Cerebellar nuclear complex (tissue), 1 donor: ENCODE data around the gene FGF23.

ENCODE experiments used
- DNase-seq, 2 experiments: peaks; one replicate each; lab custom pipeline; 2025; lab: John Stamatoyannopoulos, UW

The FGF23 gene

GRCh38 chr12:4383304-4383865 lies 3.9 kb upstream of the FGF23 start:
- DNase-seq, result no peak

GRCh38 chr12:4380332-4380731 lies 820 bp upstream of the FGF23 start:
- DNase-seq, result no peak

GRCh38 chr12:4378772-4379171 lies 740 bp downstream of the FGF23 start:
- DNase-seq, result no peak

- no peak for DNase-seq
Measured at GRCh38 chr12:4375449-4375848, 4.1 kb downstream of the FGF23 start.

GRCh38 chr12:4372653-4373052 lies 6.9 kb downstream of the FGF23 start:
- no peak for DNase-seq

- no peak for DNase-seq
Measured at GRCh38 chr12:4370265-4370664, 9.2 kb downstream of the FGF23 start.

GRCh38 chr12:4369548-4369947 lies 10.0 kb downstream of the FGF23 start:
- no peak for DNase-seq

- no peak for DNase-seq
Measured at GRCh38 chr12:4366090-4366489, 13.4 kb downstream of the FGF23 start.

GRCh38 chr12:4356041-4356327 lies 23.5 kb downstream of the FGF23 start:
- no peak for DNase-seq

GRCh38 chr12:4355156-4356040 lies 24.1 kb downstream of the FGF23 start:
- no peak for DNase-seq

- no peak for DNase-seq
Measured at GRCh38 chr12:4353785-4354208, 25.7 kb downstream of the FGF23 start.

- DNase-seq, result no peak
Measured at GRCh38 chr12:4346931-4347330, 32.6 kb downstream of the FGF23 start.

GRCh38 chr12:4331842-4332241 lies 47.7 kb downstream of the FGF23 start:
- DNase-seq, result no peak

GRCh38 chr12:4331221-4331620 lies 48.3 kb downstream of the FGF23 start:
- no peak for DNase-seq

- DNase-seq, result no peak
Measured at GRCh38 chr12:4330203-4330602, 49.3 kb downstream of the FGF23 start.

- no peak for DNase-seq
Measured at GRCh38 chr12:4327293-4327692, 52.2 kb downstream of the FGF23 start.

- DNase-seq, result no peak
Measured at GRCh38 chr12:4325966-4326365, 53.5 kb downstream of the FGF23 start.

GRCh38 chr12:4324366-4324765 lies 55.1 kb downstream of the FGF23 start:
- DNase-seq, result no peak

GRCh38 chr12:4323396-4323795 lies 56.1 kb downstream of the FGF23 start:
- no peak for DNase-seq

- no peak for DNase-seq
Measured at GRCh38 chr12:4322726-4323125, 56.8 kb downstream of the FGF23 start.

GRCh38 chr12:4320853-4321701 lies 58.4 kb downstream of the FGF23 start, which contains the start of gene TIGAR:
TSS of gene TIGAR (plus strand) at chr12:4321213. CDS start at chr12:4321272, 59 bp downstream.
- DNase-seq, result peak; percentile 59 to 78

- no peak for DNase-seq
Measured at GRCh38 chr12:4320497-4320852, 59.0 kb downstream of the FGF23 start.
